Measurements from ENCODE around the gene MEOX2. TPM values are rescaled to one million over a fixed set of nuclear protein-coding genes. Genes with fewer than 3 reads are reported as not detected.
A peak's percentile ranks its signal among the peaks of the same experiment; 100 is the strongest.

Gene MEOX2
- total and polyA plus RNA-seq, 2 donors: 5.6 to 43.1 TPM

- WGBS: 3% methylated on average over 30 of the region's 30 CpGs
- Histone ChIP-seq H3K36me3 (ENCODE audit: insufficient read depth) (no peaks in the 10 kb centered on the region), H3K4me3 (ENCODE audit: low read depth, low read length) (peak overlapping the region; percentile 43), H3K27ac (ENCODE audit: low read depth) (no peak overlapping the region), H3K4me1 (ENCODE audit: insufficient read depth) (no peaks in the 10 kb centered on the region)
- no peak for DNase-seq (ENCODE audit: extremely low spot score)
These were observed 568 bp upstream of the MEOX2 start for GRCh38 chr7:15686957-15687545.

GRCh38 chr7:15685358-15686294 lies 857 bp downstream of the MEOX2 start:
- H3K4me3 ChIP-seq (ENCODE audit: low read depth, low read length): peak overlapping the region; percentile 43
- H3K4me1 ChIP-seq (ENCODE audit: insufficient read depth): no peaks in the 10 kb centered on the region
- no peak for DNase-seq (ENCODE audit: extremely low spot score)
- H3K36me3 ChIP-seq (ENCODE audit: insufficient read depth): no peaks in the 10 kb centered on the region
- WGBS: 2% methylated on average over 54 of the region's 54 CpGs
- no peak overlapping the region for H3K27ac ChIP-seq (ENCODE audit: low read depth)

GRCh38 chr7:15684871-15685270 lies 1.6 kb downstream of the MEOX2 start:
- Histone ChIP-seq H3K27ac (ENCODE audit: low read depth) (no peak overlapping the region), H3K36me3 (ENCODE audit: insufficient read depth) (no peaks in the 10 kb centered on the region), H3K4me1 (ENCODE audit: insufficient read depth) (no peaks in the 10 kb centered on the region), H3K4me3 (ENCODE audit: low read depth, low read length) (no peak overlapping the region)
- 28% methylated on average over 9 of the region's 9 CpGs for WGBS
- no peak for DNase-seq (ENCODE audit: extremely low spot score)

GRCh38 chr7:15684111-15684800 lies 2.2 kb downstream of the MEOX2 start:
- H3K36me3 ChIP-seq (ENCODE audit: insufficient read depth): no peaks in the 10 kb centered on the region
- peak overlapping the region; percentile 6 for H3K27ac ChIP-seq (ENCODE audit: low read depth)
- 62% methylated on average over 8 of the region's 8 CpGs for WGBS
- no peak for DNase-seq (ENCODE audit: extremely low spot score)
- no peaks in the 10 kb centered on the region for H3K4me1 ChIP-seq (ENCODE audit: insufficient read depth)
- peak overlapping the region; percentile 31 for H3K4me3 ChIP-seq (ENCODE audit: low read depth, low read length)

- 75% methylated on average over 5 of the region's 5 CpGs for WGBS
- DNase-seq (ENCODE audit: extremely low spot score): no peak
- H3K4me3 ChIP-seq (ENCODE audit: low read depth, low read length): no peak overlapping the region
- H3K27ac ChIP-seq (ENCODE audit: low read depth): no peak overlapping the region
- H3K36me3 ChIP-seq (ENCODE audit: insufficient read depth): no peaks in the 10 kb centered on the region
- no peaks in the 10 kb centered on the region for H3K4me1 ChIP-seq (ENCODE audit: insufficient read depth)
These were observed 3.7 kb downstream of the MEOX2 start for GRCh38 chr7:15682751-15683245.

GRCh38 chr7:15682111-15682510 lies 4.4 kb downstream of the MEOX2 start:
- no peak overlapping the region for H3K4me3 ChIP-seq (ENCODE audit: low read depth, low read length)

GRCh38 chr7:15681631-15682030 lies 4.9 kb downstream of the MEOX2 start:
- no peak for DNase-seq (ENCODE audit: extremely low spot score)
- Histone ChIP-seq H3K27ac (ENCODE audit: low read depth) (no peak overlapping the region), H3K4me3 (ENCODE audit: low read depth, low read length) (no peak overlapping the region), H3K36me3 (ENCODE audit: insufficient read depth) (no peaks in the 10 kb centered on the region), H3K4me1 (ENCODE audit: insufficient read depth) (no peaks in the 10 kb centered on the region)
- WGBS: 74% methylated on average over 2 of the region's 2 CpGs

More at GRCh38 chr7:15682111-15682510, 4.4 kb downstream of the MEOX2 start:
- Histone ChIP-seq H3K27ac (ENCODE audit: low read depth) (no peak overlapping the region), H3K4me1 (ENCODE audit: insufficient read depth) (no peaks in the 10 kb centered on the region), H3K36me3 (ENCODE audit: insufficient read depth) (no peaks in the 10 kb centered on the region)
- DNase-seq (ENCODE audit: extremely low spot score): no peak

- no peaks in the 10 kb centered on the region for H3K4me1 ChIP-seq (ENCODE audit: insufficient read depth)
- H3K4me3 ChIP-seq (ENCODE audit: low read depth, low read length): no peak overlapping the region
- WGBS: 89% methylated on average over 1 of the region's 1 CpG
- DNase-seq (ENCODE audit: extremely low spot score): no peak
- H3K36me3 ChIP-seq (ENCODE audit: insufficient read depth): no peaks in the 10 kb centered on the region
- H3K27ac ChIP-seq (ENCODE audit: low read depth): no peak overlapping the region
These were observed 5.3 kb downstream of the MEOX2 start for GRCh38 chr7:15681186-15681585.

- Histone ChIP-seq H3K27ac (ENCODE audit: low read depth) (no peak overlapping the region), H3K4me3 (ENCODE audit: low read depth, low read length) (no peak overlapping the region)
- 83% methylated on average over 3 of the region's 3 CpGs for WGBS
These were observed 6.0 kb downstream of the MEOX2 start for GRCh38 chr7:15680446-15680845.

GRCh38 chr7:15679306-15679705 lies 7.2 kb downstream of the MEOX2 start:
- DNase-seq (ENCODE audit: extremely low spot score): no peak
- 89% methylated on average over 1 of the region's 1 CpG for WGBS
- H3K4me1 ChIP-seq (ENCODE audit: insufficient read depth): no peaks in the 10 kb centered on the region
- H3K4me3 ChIP-seq (ENCODE audit: low read depth, low read length): no peak overlapping the region
- no peaks in the 10 kb centered on the region for H3K36me3 ChIP-seq (ENCODE audit: insufficient read depth)
- H3K27ac ChIP-seq (ENCODE audit: low read depth): no peak overlapping the region

More at GRCh38 chr7:15680446-15680845, 6.0 kb downstream of the MEOX2 start:
- H3K36me3 ChIP-seq (ENCODE audit: insufficient read depth): no peaks in the 10 kb centered on the region
- H3K4me1 ChIP-seq (ENCODE audit: insufficient read depth): no peaks in the 10 kb centered on the region
- DNase-seq (ENCODE audit: extremely low spot score): no peak

- WGBS: 83% methylated on average over 3 of the region's 3 CpGs
- no peak for DNase-seq (ENCODE audit: extremely low spot score)
- H3K4me3 ChIP-seq (ENCODE audit: low read depth, low read length): no peak overlapping the region
- H3K4me1 ChIP-seq (ENCODE audit: insufficient read depth): no peaks in the 10 kb centered on the region
- no peaks in the 10 kb centered on the region for H3K36me3 ChIP-seq (ENCODE audit: insufficient read depth)
- H3K27ac ChIP-seq (ENCODE audit: low read depth): no peak overlapping the region
These were observed 7.8 kb downstream of the MEOX2 start for GRCh38 chr7:15678653-15679052.

- H3K36me3 ChIP-seq (ENCODE audit: insufficient read depth): no peaks in the 10 kb centered on the region
- H3K27ac ChIP-seq (ENCODE audit: low read depth): no peak overlapping the region
- DNase-seq (ENCODE audit: extremely low spot score): no peak
- WGBS: 83% methylated on average over 2 of the region's 2 CpGs
- no peaks in the 10 kb centered on the region for H3K4me1 ChIP-seq (ENCODE audit: insufficient read depth)
- no peak overlapping the region for H3K4me3 ChIP-seq (ENCODE audit: low read depth, low read length)
These were observed 11.1 kb downstream of the MEOX2 start for GRCh38 chr7:15675379-15675778.

GRCh38 chr7:15674586-15674985 lies 11.9 kb downstream of the MEOX2 start:
- Histone ChIP-seq H3K4me3 (ENCODE audit: low read depth, low read length) (no peak overlapping the region), H3K36me3 (ENCODE audit: insufficient read depth) (no peaks in the 10 kb centered on the region), H3K4me1 (ENCODE audit: insufficient read depth) (no peaks in the 10 kb centered on the region), H3K27ac (ENCODE audit: low read depth) (no peak overlapping the region)
- no peak for DNase-seq (ENCODE audit: extremely low spot score)

All from urinary bladder (tissue), 4 donors.